ENCODE measurements around the gene PLB1. TPM values are rescaled to one million over a fixed set of nuclear protein-coding genes. Genes with fewer than 3 reads are reported as not detected.

The PLB1 gene
- total RNA-seq, 1 experiment from 2014 or later: 0.44 TPM

DNA sequence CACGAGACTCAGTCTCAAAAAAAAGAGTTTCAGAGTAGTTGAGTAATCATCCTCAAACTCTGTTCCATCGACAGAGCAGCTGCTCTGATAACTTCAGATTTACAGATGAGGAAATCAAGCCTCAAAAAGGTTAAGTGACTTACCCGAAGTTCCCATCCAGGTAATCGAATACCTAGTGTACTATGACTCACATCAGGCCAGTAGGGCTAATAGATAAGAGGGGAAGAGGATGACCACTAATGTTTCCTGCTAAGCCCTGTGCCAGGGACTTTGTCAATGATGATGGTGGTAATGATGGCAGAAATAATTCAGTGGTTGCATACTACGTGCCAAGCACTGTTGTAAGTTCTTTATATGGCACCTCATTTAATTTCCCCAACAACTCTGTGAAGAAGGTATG, 80.9 kb downstream of the PLB1 start (continued):
- TF ChIP-seq, protein P1, sequence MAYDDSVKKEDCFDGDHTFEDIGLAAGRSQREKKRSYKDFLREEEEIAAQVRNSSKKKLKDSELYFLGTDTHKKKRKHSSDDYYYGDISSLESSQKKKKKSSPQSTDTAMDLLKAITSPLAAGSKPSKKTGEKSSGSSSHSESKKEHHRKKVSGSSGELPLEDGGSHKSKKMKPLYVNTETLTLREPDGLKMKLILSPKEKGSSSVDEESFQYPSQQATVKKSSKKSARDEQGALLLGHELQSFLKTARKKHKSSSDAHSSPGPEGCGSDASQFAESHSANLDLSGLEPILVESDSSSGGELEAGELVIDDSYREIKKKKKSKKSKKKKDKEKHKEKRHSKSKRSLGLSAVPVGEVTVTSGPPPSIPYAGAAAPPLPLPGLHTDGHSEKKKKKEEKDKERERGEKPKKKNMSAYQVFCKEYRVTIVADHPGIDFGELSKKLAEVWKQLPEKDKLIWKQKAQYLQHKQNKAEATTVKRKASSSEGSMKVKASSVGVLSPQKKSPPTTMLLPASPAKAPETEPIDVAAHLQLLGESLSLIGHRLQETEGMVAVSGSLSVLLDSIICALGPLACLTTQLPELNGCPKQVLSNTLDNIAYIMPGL (CRISPR knock-in tag; IDR thresholded peaks at IDR 0.05): no peak
- TF ChIP-seq OVOL2 (CRISPR knock-in tag; IDR thresholded peaks at IDR 0.05; ENCODE audit: borderline replicate concordance): no peak
- TF ChIP-seq, protein P2, sequence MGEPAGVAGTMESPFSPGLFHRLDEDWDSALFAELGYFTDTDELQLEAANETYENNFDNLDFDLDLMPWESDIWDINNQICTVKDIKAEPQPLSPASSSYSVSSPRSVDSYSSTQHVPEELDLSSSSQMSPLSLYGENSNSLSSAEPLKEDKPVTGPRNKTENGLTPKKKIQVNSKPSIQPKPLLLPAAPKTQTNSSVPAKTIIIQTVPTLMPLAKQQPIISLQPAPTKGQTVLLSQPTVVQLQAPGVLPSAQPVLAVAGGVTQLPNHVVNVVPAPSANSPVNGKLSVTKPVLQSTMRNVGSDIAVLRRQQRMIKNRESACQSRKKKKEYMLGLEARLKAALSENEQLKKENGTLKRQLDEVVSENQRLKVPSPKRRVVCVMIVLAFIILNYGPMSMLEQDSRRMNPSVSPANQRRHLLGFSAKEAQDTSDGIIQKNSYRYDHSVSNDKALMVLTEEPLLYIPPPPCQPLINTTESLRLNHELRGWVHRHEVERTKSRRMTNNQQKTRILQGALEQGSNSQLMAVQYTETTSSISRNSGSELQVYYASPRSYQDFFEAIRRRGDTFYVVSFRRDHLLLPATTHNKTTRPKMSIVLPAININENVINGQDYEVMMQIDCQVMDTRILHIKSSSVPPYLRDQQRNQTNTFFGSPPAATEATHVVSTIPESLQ (CRISPR knock-in tag; IDR thresholded peaks at IDR 0.05): no peak
- TF ChIP-seq ATF1 (CRISPR knock-in tag; IDR thresholded peaks at IDR 0.05): no peak
- TF ChIP-seq AFF4 (CRISPR knock-in tag; IDR thresholded peaks at IDR 0.05; ENCODE audit: borderline replicate concordance): no peak
- no peak for TF ChIP-seq ZNF263 (CRISPR knock-in tag; IDR thresholded peaks at IDR 0.05; ENCODE audit: low read depth)
- no peak for TF ChIP-seq ZNF121 (CRISPR knock-in tag; IDR thresholded peaks at IDR 0.05)
- TF ChIP-seq JUN (CRISPR knock-in tag; IDR thresholded peaks at IDR 0.05): no peak
- TF ChIP-seq EMX1 (CRISPR knock-in tag; IDR thresholded peaks at IDR 0.05): no peak
- TF ChIP-seq JAZF1 (CRISPR knock-in tag; IDR thresholded peaks at IDR 0.05): no peak
- no peak for TF ChIP-seq RORB (CRISPR knock-in tag; IDR thresholded peaks at IDR 0.05)
- no peak for TF ChIP-seq ATF2 (CRISPR knock-in tag; IDR thresholded peaks at IDR 0.05; ENCODE audit: borderline replicate concordance, low read depth)

DNA sequence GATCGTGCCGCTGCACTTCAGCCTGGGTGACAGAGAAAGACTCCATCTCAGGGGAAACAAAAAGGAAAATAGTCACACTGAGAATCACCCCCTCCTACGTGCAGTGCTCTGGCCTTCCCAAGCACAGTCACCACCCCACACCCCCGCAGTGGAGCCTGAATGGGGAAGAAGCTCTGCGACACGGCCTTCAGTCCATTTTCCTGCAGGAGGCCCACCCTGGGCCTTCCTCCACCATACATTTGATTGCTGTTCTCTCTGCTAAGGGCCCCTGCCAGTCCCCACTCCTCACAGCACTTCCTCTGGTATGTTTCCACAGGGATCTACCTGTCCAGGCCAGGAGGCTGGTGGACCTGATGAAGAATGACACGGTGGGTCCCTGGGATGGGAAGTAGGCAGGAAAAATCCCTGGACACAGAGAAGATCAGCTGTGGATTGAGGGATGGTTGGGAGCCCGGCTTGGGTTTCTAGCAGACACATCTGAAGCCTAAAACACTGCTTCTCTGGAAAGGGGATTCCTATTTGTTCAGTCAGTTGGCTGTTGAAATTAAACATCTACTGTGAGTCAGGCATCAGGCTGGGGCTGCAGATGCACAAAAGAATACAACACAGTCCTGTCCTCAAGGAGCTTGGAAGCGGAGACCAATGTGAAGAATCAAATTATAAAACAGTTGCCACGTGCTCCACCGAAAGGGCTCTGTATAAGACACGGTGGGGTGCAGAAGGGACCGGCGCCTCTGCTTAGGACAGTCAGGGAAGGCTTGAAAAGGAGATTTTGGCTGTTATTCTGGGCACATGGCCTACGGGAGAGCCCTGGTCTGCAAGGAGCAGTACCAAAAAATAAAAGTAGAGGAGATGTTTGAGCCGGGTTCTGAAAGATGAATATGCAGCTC, 82.2 kb downstream of the PLB1 start:
- no peak overlapping the region for H3K4me3 Mint-ChIP-seq
- ChIA-PET CTCF (no interaction called here), POLR2A (no interaction called here)
- DNase-seq (ENCODE audit: low spot score) (no peak), ATAC-seq (no peak)
- H3K4me1 Mint-ChIP-seq: no peaks in the 10 kb centered on the region
- no peaks in the 10 kb centered on the region for H3K36me3 Mint-ChIP-seq
- H3K27me3 Mint-ChIP-seq (ENCODE audit: low read depth): no peaks in the 10 kb centered on the region; the same call in 1 of the 2 replicates
- no peak overlapping the region for H3K27ac Mint-ChIP-seq
- H3K9me3 Mint-ChIP-seq: 0 out of 2 replicates have a peak, but pooled peaks cover 7% of the 10 kb centered on the region
- TF ChIP-seq GTF2I (CRISPR knock-in tag; conservative IDR thresholded peaks at IDR 0.05): no peak
- TF ChIP-seq ZNF396 (CRISPR knock-in tag; IDR thresholded peaks at IDR 0.05; ENCODE audit: borderline replicate concordance): no peak
- TF ChIP-seq, protein P3, sequence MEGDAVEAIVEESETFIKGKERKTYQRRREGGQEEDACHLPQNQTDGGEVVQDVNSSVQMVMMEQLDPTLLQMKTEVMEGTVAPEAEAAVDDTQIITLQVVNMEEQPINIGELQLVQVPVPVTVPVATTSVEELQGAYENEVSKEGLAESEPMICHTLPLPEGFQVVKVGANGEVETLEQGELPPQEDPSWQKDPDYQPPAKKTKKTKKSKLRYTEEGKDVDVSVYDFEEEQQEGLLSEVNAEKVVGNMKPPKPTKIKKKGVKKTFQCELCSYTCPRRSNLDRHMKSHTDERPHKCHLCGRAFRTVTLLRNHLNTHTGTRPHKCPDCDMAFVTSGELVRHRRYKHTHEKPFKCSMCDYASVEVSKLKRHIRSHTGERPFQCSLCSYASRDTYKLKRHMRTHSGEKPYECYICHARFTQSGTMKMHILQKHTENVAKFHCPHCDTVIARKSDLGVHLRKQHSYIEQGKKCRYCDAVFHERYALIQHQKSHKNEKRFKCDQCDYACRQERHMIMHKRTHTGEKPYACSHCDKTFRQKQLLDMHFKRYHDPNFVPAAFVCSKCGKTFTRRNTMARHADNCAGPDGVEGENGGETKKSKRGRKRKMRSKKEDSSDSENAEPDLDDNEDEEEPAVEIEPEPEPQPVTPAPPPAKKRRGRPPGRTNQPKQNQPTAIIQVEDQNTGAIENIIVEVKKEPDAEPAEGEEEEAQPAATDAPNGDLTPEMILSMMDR (IDR thresholded peaks at IDR 0.05): no peak
- no peak for TF ChIP-seq PREB (CRISPR knock-in tag; IDR thresholded peaks at IDR 0.05; ENCODE audit: borderline replicate concordance)
- no peak for TF ChIP-seq ZMAT4 (CRISPR knock-in tag; IDR thresholded peaks at IDR 0.05)
- TF ChIP-seq, protein P1 (CRISPR knock-in tag; IDR thresholded peaks at IDR 0.05): no peak
- TF ChIP-seq, protein P4, sequence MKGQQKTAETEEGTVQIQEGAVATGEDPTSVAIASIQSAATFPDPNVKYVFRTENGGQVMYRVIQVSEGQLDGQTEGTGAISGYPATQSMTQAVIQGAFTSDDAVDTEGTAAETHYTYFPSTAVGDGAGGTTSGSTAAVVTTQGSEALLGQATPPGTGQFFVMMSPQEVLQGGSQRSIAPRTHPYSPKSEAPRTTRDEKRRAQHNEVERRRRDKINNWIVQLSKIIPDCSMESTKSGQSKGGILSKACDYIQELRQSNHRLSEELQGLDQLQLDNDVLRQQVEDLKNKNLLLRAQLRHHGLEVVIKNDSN (CRISPR knock-in tag; IDR thresholded peaks at IDR 0.05): no peak
- TF ChIP-seq ZNF232 (CRISPR knock-in tag; IDR thresholded peaks at IDR 0.05): no peak
- TF ChIP-seq GRHL2 (CRISPR knock-in tag; IDR thresholded peaks at IDR 0.05; ENCODE audit: insufficient replicate concordance, severe bottlenecking): no peak
